Fibroblast of lung (primary cell): Measurements from ENCODE around the gene MREG.

Experiments used
- CTCF ChIP-seq, 2 donors: IDR thresholded peaks in 1 of 2; conservative IDR thresholded peaks in 1 of 2; 1 replicate in 1 of 2; 2 replicates in 1 of 2; pipeline ENCODE4 v1.5.1; 2011 to 2012; ENCODE audit warnings: low read length in 2 of 2, control low read depth in 1 of 2, inconsistent platforms in 1 of 2, low read depth in 1 of 2, mild to moderate bottlenecking in 1 of 2
- EZH2 ChIP-seq: IDR thresholded peaks from 2 replicates; pipeline ENCODE4 v1.5.1; 2012; ENCODE audit warnings: low read length, control low read depth, mild to moderate bottlenecking; ENCODE audit errors: missing control alignments

GRCh38 chr2:216004697-216005283 lies 8.6 kb downstream of the MREG start:
- TF ChIP-seq CTCF (conservative IDR thresholded peaks at IDR 0.05 in 1 of 2, IDR thresholded peaks at IDR 0.05 in 1 of 2; ENCODE audit: low read depth in 1 of 2, low read length in 2 of 2) (no peak), EZH2 (no peak)
